Spleen (tissue), 7 donors: ENCODE data around the gene TMBIM4.

ENCODE experiments used
- POLR2A ChIP-seq, 3 donors: fragments of 450-650 bp; IDR thresholded peaks; one replicate each; pipeline ENCODE4 v1.5.1; 2017; ENCODE audit warnings: antibody characterized with exemption in 3 of 3, mild to moderate bottlenecking in 1 of 3
- TF ChIP-seq, protein P1 (sequence below), 11 experiments: fragments of 200-600 bp in 7 of 11; fragments of 450-650 bp in 4 of 11; sonication (generic) in 4 of 11; IDR thresholded peaks in 8 of 11; conservative IDR thresholded peaks in 3 of 11; 1 replicate in 7 of 11; 2 replicates in 4 of 11; pipeline versions ENCODE4 v1.4.0 to v1.8.0; 2016 to 2021; ENCODE audit warnings: antibody characterized with exemption in 11 of 11, inconsistent platforms in 4 of 11, mild to moderate bottlenecking in 1 of 11
- donor health status: DM: no; HTN: no; CAD: no; lungs with moderate emphysema.
- donor health status: DM: no; HTN: no; CAD: no.
- donor health status: DM: no; HTN: no; CAD: no.

DNA sequence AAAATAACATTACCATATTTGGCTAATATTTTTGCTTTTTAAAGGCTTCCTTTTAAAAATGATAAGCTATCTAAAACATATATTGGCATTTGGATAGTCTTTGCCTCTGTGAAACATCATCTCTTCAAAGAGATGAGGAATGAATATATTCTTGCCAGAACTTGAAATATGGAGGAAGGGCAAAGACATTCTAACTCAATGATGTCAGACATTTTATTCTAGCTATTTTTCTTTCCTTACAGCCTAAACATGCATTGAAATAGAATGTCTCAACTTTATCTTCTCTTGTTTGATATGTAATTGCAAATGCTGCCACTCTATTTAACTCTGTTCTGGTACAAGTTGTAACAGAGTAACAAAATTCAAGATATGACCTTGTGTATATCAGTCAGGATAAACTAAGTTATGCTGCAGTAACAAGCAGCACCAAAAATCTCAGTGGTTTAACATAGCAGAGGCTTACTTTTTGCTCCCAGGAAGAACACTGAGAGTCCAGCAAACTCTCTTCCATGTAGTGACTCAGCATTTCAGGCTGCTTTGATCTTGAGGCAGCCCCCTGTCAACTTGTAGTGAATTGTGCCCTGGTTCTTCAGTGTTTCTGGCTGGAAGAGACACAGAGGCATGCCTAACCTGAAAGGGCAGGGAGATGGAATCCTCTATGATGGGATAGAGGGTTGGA is 30.2 kb upstream of the TMBIM4 start:
- TF ChIP-seq POLR2A (IDR thresholded peaks at IDR 0.05): no peak
- TF ChIP-seq, protein P1, sequence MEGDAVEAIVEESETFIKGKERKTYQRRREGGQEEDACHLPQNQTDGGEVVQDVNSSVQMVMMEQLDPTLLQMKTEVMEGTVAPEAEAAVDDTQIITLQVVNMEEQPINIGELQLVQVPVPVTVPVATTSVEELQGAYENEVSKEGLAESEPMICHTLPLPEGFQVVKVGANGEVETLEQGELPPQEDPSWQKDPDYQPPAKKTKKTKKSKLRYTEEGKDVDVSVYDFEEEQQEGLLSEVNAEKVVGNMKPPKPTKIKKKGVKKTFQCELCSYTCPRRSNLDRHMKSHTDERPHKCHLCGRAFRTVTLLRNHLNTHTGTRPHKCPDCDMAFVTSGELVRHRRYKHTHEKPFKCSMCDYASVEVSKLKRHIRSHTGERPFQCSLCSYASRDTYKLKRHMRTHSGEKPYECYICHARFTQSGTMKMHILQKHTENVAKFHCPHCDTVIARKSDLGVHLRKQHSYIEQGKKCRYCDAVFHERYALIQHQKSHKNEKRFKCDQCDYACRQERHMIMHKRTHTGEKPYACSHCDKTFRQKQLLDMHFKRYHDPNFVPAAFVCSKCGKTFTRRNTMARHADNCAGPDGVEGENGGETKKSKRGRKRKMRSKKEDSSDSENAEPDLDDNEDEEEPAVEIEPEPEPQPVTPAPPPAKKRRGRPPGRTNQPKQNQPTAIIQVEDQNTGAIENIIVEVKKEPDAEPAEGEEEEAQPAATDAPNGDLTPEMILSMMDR (IDR thresholded peaks at IDR 0.05 in 8 of 11, conservative IDR thresholded peaks at IDR 0.05 in 3 of 11): no peak
